Measurements from ENCODE around the gene ACAD8. TPM values are rescaled to one million over a fixed set of nuclear protein-coding genes. Genes with fewer than 3 reads are reported as not detected.
"Not testable (repeated sequence)": the region's sequence is repeated elsewhere in the genome, so short reads cannot be mapped to it uniquely, and the experiment has no call there.

Gene ACAD8
- total and polyA plus RNA-seq, 12 donors = 21.6 to 52.2 (median 38.7) TPM

DNA sequence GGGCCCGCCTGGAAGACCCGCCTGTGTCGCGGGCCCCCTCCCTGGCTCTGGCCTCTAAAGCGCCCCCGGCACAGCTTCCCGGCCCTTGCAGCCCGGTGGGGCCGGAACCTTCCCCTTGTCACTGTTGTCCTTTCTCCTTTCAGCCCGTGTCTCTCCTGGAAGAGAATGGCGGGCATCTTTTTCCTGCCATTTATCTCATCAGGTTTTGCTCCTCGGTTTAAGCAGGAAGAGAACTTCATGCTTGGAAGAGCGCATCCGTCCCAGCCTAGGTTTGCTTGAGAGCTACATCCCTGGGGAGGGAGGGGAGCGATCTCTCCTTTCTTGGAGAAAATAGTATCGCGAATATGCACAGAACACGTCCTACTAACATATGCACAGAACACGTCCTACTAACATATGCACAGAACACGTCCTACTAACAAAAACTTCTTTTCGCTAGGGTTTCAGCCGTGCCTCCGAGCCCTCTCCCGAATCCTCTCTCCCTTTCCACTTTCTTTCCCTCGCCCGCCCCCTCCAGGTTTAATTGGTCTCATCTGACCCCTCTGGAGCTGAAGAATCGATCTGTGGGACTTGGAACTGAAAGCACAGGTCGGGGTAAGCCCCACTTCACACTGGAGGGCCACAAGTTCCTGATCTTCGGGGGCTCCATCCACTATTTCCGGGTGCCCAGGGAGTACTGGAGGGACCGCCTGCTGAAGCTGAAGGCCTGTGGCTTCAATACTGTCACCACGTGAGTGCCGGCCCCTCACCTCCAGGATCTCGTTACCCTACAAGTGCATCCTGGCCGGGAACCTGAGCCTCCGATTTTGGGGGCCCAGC, 24.0 kb downstream of the ACAD8 start:
- H3K4me3 ChIP-seq = peak overlapping the region in 6 of 10 donors; percentile 16 to 55 (median 34)

GRCh38 chr11:134278356-134278755, 25.0 kb downstream of the ACAD8 start:
- ATAC-seq (no peak), DNase-seq (no peak)
- no peak overlapping the region for H3K27ac ChIP-seq
- peaks cover 9 to 25% (median 19%) of the 10 kb centered on the region in 9 donors for H3K4me1 ChIP-seq
- H3K9me3 ChIP-seq = peaks cover 0 to 6% (median 0%) of the 10 kb centered on the region in 11 donors
- H3K27me3 ChIP-seq = peaks cover 20 to 80% (median 73%) of the 10 kb centered on the region in 7 donors
- H3K4me3 ChIP-seq = no peak overlapping the region
- no peaks in the 10 kb centered on the region for H3K36me3 ChIP-seq
- 94 to 97% methylated on average over 4 of the region's 4 CpGs for WGBS, 2 donors
- intact Hi-C loops (cut with DNase I) = no loop called here
- no peak for TF ChIP-seq CTCF (IDR thresholded peaks at IDR 0.05)

More for the DNA sequence above, 24.0 kb downstream of the ACAD8 start:
- 12 to 13% methylated on average over 36 of the region's 36 CpGs for WGBS, 2 donors
- no peak overlapping the region for H3K27ac ChIP-seq
- intact Hi-C loops (cut with DNase I) = no loop called here
- peaks cover 0 to 6% (median 0%) of the 10 kb centered on the region in 11 donors for H3K9me3 ChIP-seq
- H3K27me3 ChIP-seq = peaks cover 20 to 89% (median 82%) of the 10 kb centered on the region in 7 donors
- H3K4me1 ChIP-seq = peaks cover 9 to 25% (median 19%) of the 10 kb centered on the region in 9 donors
- DNase-seq = no peak
- no peaks in the 10 kb centered on the region for H3K36me3 ChIP-seq
- no peak for ATAC-seq
- no peak for TF ChIP-seq CTCF (IDR thresholded peaks at IDR 0.05)

GRCh38 chr11:134281635-134282034, 28.3 kb downstream of the ACAD8 start:
- H3K9me3 ChIP-seq; DNase-seq; H3K36me3 ChIP-seq; H3K4me3 ChIP-seq; intact Hi-C loops (cut with DNase I); H3K27ac ChIP-seq: not testable (repeated sequence)
- ATAC-seq = peak in 2 of 8 donors; percentile 21 to 47
- Histone ChIP-seq H3K27me3 (peaks cover 10 to 50% (median 40%) of the 10 kb centered on the region in 7 donors), H3K4me1 (peaks cover 5 to 11% (median 7%) of the 10 kb centered on the region in 9 donors)
- 77 to 80% methylated on average over 5 to 10 of the region's 17 CpGs for WGBS, 2 donors

DNA sequence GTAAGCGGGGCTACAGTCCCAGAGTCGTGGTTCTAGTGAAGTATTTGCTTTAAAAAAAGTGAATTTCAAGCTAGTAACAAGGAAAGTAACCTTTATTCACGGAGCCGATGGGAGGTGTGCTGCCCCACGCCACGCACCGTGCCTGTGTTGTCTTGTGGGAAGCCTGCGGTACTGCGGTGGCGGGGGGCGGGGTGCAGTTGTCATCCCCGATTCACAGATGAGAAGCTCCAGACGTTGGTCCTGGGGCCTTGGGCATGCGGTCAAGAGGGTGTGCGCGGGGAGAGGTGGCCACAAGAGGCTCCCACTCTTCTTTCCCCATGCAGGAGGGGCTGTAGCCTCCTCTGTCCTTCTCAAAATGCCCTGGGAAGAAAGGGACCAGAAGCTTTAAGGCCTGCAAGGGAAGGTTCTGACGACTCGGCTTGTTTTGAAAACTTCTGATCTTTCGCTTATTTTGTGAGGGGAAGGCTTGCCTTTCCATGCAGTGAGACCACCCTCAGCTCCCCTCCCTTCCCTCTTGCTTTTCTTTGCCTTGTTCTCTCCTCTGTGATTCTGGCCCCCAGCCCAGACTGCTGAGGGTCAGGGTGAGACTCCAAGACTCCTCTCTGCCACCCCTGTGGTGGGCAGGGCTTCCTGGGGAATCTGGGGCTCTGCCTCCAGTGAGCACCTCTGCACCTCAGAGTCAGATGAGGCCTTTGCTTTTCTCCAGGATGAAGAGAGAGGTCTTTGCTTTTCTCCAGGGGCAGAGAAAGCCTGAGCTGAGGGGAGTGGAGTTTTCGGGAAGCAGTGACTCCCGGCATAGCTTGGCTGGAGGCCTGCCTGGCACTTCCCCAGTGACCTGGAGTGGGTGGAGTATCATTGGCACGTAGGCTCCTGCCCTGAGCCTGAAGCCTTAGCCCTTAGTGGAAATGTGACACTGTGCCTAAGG, 29.0 kb downstream of the ACAD8 start:
- ATAC-seq = peak in 2 of 8 donors; percentile 75 to 92

More for the DNA sequence above, 29.0 kb downstream of the ACAD8 start:
- TF ChIP-seq CTCF (IDR thresholded peaks at IDR 0.05) = no peak
- no peaks in the 10 kb centered on the region for H3K36me3 ChIP-seq
- no peak overlapping the region for H3K4me3 ChIP-seq
- no peak for DNase-seq
- H3K27ac ChIP-seq = no peak overlapping the region
- H3K4me1 ChIP-seq = peaks cover 0 to 3% (median 0%) of the 10 kb centered on the region in 9 donors
- 71 to 80% methylated on average over 22 of the region's 22 CpGs for WGBS, 2 donors
- peaks cover 0 to 6% (median 0%) of the 10 kb centered on the region in 11 donors for H3K9me3 ChIP-seq
- intact Hi-C loops (cut with DNase I) = no loop called here
- peaks cover 3 to 42% (median 32%) of the 10 kb centered on the region in 7 donors for H3K27me3 ChIP-seq
